Osteocyte (in vitro differentiated cells): ENCODE data around the gene SLC38A1. TPM values are rescaled to one million over a fixed set of nuclear protein-coding genes. Genes with fewer than 3 reads are reported as not detected.

Experiments used
- DNase-seq: peaks from one replicate; pipeline ENCODE4 v3.0.0; 2021; ENCODE audit warnings: mixed read lengths; ENCODE audit not compliant: unreplicated experiment; ENCODE audit errors: extremely low spot score
- H3K27ac Mint-ChIP-seq: one replicate; pipeline ENCODE4 v1.8.0; 2021; ENCODE audit warnings: mild to moderate bottlenecking, mixed read lengths; ENCODE audit not compliant: unreplicated experiment
- H3K27me3 Mint-ChIP-seq: one replicate; pipeline ENCODE4 v1.8.0; 2021; ENCODE audit warnings: mixed read lengths; ENCODE audit not compliant: unreplicated experiment
- H3K36me3 Mint-ChIP-seq: one replicate; pipeline ENCODE4 v1.8.0; 2021; ENCODE audit warnings: mixed read lengths; ENCODE audit not compliant: unreplicated experiment
- H3K4me1 Mint-ChIP-seq: one replicate; pipeline ENCODE4 v1.8.0; 2021; ENCODE audit warnings: mixed read lengths; ENCODE audit not compliant: unreplicated experiment
- H3K4me3 Mint-ChIP-seq: one replicate; pipeline ENCODE4 v1.8.0; 2021; ENCODE audit warnings: mild to moderate bottlenecking, moderate library complexity, mixed read lengths; ENCODE audit not compliant: unreplicated experiment
- H3K9me3 Mint-ChIP-seq: one replicate; pipeline ENCODE4 v1.8.0; 2021; ENCODE audit warnings: mixed read lengths; ENCODE audit not compliant: unreplicated experiment
- total RNA-seq: library from RNA; stranded (reverse); gene quantifications from 2 replicates; pipeline ENCODE4 v1.2.1, GENCODE V29; 2021
- TF ChIP-seq, protein P1 (sequence below): fragments of 200-600 bp; sonication (generic); IDR thresholded peaks from 2 replicates; pipeline ENCODE4 v1.5.0; 2021; ENCODE audit warnings: antibody characterized with exemption, mild to moderate bottlenecking, moderate library complexity

Gene SLC38A1
- total RNA-seq, 1 donor from 2014 or later, result 132 TPM

GRCh38 chr12:46179693-46180452, 89.0 kb downstream of the SLC38A1 start:
- H3K36me3 Mint-ChIP-seq, result no peaks in the 10 kb centered on the region
- no peaks in the 10 kb centered on the region for H3K4me1 Mint-ChIP-seq

DNA sequence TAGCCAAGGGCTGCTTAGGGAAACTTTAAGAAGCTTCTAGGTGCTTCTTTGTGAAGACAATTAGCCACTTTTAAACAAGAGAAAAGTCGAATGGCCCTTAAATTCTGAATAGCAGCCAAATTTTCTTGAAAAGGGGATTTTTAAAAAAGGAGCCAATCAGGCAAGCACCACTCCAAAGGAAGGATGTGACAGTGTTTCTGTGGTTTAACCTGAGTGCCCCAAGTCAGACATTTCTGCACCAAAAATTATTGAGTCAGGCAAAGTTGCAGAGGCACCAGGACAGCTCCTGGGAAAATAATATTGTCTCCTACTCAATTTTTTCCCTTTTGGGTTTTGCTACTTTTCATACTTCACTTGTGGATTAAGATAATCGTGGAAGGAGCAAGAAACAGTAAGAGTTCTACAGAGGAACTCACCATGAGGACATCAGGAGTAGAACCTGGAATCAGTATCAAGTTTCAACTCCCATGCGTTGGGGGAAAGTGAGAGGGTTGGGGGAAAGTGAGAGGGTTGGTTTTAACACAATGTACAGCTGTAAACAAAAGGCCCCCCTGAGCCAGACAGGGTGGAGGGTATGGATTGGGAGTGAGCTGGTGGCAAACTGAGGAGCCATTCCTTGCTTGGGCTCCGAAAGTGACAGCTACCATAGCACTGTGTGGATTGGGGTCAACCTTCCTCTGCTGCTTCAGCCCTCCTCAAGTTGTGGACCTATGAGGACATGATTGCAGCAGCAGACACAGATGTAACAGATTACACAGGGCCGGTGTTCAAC, 90.8 kb downstream of the SLC38A1 start:
- H3K4me1 Mint-ChIP-seq, result no peaks in the 10 kb centered on the region
- DNase-seq, result no peak
- H3K36me3 Mint-ChIP-seq, result no peaks in the 10 kb centered on the region
- TF ChIP-seq, protein P1, sequence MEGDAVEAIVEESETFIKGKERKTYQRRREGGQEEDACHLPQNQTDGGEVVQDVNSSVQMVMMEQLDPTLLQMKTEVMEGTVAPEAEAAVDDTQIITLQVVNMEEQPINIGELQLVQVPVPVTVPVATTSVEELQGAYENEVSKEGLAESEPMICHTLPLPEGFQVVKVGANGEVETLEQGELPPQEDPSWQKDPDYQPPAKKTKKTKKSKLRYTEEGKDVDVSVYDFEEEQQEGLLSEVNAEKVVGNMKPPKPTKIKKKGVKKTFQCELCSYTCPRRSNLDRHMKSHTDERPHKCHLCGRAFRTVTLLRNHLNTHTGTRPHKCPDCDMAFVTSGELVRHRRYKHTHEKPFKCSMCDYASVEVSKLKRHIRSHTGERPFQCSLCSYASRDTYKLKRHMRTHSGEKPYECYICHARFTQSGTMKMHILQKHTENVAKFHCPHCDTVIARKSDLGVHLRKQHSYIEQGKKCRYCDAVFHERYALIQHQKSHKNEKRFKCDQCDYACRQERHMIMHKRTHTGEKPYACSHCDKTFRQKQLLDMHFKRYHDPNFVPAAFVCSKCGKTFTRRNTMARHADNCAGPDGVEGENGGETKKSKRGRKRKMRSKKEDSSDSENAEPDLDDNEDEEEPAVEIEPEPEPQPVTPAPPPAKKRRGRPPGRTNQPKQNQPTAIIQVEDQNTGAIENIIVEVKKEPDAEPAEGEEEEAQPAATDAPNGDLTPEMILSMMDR, result no peak
- H3K4me3 Mint-ChIP-seq, result no peak overlapping the region
- H3K27me3 Mint-ChIP-seq, result no peaks in the 10 kb centered on the region
- H3K27ac Mint-ChIP-seq, result no peak overlapping the region
- no peaks in the 10 kb centered on the region for H3K9me3 Mint-ChIP-seq

More at GRCh38 chr12:46179693-46180452, 89.0 kb downstream of the SLC38A1 start:
- Mint-ChIP-seq H3K27ac (no peak overlapping the region), H3K4me3 (no peak overlapping the region), H3K27me3 (no peaks in the 10 kb centered on the region), H3K9me3 (no peaks in the 10 kb centered on the region)
- no peak for DNase-seq
- TF ChIP-seq, protein P1, result no peak

GRCh38 chr12:46177025-46177424, 91.8 kb downstream of the SLC38A1 start:
- Mint-ChIP-seq H3K4me3 (no peak overlapping the region), H3K36me3 (no peaks in the 10 kb centered on the region), H3K27me3 (no peaks in the 10 kb centered on the region), H3K27ac (no peak overlapping the region), H3K4me1 (no peaks in the 10 kb centered on the region), H3K9me3 (no peaks in the 10 kb centered on the region)
- TF ChIP-seq, protein P1, result no peak
- no peak for DNase-seq

- Mint-ChIP-seq H3K27me3 (no peaks in the 10 kb centered on the region), H3K36me3 (no peaks in the 10 kb centered on the region), H3K27ac (no peak overlapping the region), H3K9me3 (no peaks in the 10 kb centered on the region), H3K4me1 (no peaks in the 10 kb centered on the region), H3K4me3 (no peak overlapping the region)
- TF ChIP-seq, protein P1, result no peak
- DNase-seq, result no peak
Measured at GRCh38 chr12:46174919-46175318, 93.9 kb downstream of the SLC38A1 start.

DNA sequence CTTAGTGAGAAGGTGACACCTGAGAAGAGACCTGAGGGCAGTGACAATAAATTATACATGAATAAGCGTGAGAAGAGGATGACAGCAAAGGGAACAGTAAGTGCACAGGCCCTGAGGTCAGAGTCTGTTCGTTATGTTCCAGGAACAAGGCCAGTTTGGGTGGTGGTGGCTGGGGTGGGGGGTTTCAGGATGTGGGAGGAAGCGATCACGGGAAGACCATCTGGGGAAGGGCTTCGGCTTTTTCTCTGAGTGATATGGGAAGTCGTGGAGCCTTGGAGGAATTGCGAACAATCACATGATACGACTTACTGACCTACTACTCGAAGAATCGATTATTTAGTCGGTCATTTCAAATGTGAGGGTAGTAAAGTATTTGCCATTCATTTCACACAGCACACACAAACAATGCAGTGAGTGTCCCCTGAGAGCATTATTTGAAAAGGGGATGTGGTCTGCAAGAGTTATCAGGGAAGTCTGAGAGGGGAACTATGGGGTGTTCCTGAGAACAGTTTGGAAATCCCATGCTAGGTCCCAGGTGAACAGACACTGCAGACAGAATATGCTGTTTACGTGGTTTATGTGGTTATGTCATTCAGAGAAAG, 94.7 kb downstream of the SLC38A1 start:
- Mint-ChIP-seq H3K4me3 (no peak overlapping the region), H3K27me3 (no peaks in the 10 kb centered on the region), H3K27ac (no peak overlapping the region), H3K9me3 (peaks cover under 1% of the 10 kb centered on the region), H3K36me3 (no peaks in the 10 kb centered on the region), H3K4me1 (no peaks in the 10 kb centered on the region)
- TF ChIP-seq, protein P1, result no peak
- no peak for DNase-seq
